Activated naive CD4-positive, alpha-beta T cell treated with anti-CD3 and anti-CD28 coated beads, Interleukin-2, amount 50 U/mL, for 72 hours (primary cell): ENCODE results near the gene FAM193A. TPM values are rescaled to one million over a fixed set of nuclear protein-coding genes. Genes with fewer than 3 reads are reported as not detected.
A peak's percentile ranks its signal among the peaks of the same experiment; 100 is the strongest.
"Not testable (repeated sequence)": the region's sequence is repeated elsewhere in the genome, so short reads cannot be mapped to it uniquely, and the experiment has no call there.

Source experiments
- ATAC-seq, 2 donors: fragments of 150-1000 bp; cut with Tn5 transposase; 2 replicates each; pipeline ENCODE4 v1.10.0; 2021; ENCODE audit warnings: mild to moderate bottlenecking in 2 of 2, moderate library complexity in 2 of 2
- DNase-seq, 2 donors: peaks; one replicate each; pipeline ENCODE4 v3.0.0; 2021 to 2022; ENCODE audit warnings: low spot score in 2 of 2
- H3K27ac Mint-ChIP-seq, 2 donors: one replicate each; pipeline ENCODE4 v1.8.0; 2022; ENCODE audit warnings: mild to moderate bottlenecking in 2 of 2, mixed read lengths in 2 of 2
- H3K36me3 Mint-ChIP-seq, 2 donors: one replicate each; pipeline ENCODE4 v1.8.0; 2022; ENCODE audit warnings: mixed read lengths in 2 of 2
- H3K9me3 Mint-ChIP-seq, 2 donors: one replicate each; pipeline ENCODE4 v1.8.0; 2022; ENCODE audit warnings: mixed read lengths in 2 of 2
- total RNA-seq, 2 donors: library from RNA; stranded (reverse); gene quantifications; one replicate each; pipeline ENCODE4 v1.2.3, GENCODE V29; 2022

Gene FAM193A
- total RNA-seq, 2 donors from 2014 or later: 31.0 to 32.4 TPM

DNA sequence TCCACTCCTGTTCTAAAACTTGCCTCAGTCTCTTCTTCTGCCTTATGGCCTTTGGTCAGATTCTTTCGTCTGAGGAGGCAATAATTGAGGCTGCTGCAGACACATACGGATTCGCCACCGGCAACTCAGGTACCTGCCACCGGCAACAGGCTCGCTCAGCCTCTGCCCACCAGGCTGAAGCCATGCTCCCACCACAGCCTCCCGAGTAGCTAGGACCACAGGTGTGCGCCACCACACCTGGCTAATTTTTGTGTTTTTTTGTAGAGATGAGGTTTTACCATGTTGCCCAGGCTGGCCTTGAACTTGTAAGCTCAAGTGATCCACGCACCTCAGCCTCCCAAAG is 193.1 kb downstream of the FAM193A start:
- peaks cover 7 to 18% of the 10 kb centered on the region in 2 donors for H3K36me3 Mint-ChIP-seq
- no peaks in the 10 kb centered on the region for H3K9me3 Mint-ChIP-seq
- no peak for DNase-seq
- no peak overlapping the region for H3K27ac Mint-ChIP-seq
- ATAC-seq: no peak

DNA sequence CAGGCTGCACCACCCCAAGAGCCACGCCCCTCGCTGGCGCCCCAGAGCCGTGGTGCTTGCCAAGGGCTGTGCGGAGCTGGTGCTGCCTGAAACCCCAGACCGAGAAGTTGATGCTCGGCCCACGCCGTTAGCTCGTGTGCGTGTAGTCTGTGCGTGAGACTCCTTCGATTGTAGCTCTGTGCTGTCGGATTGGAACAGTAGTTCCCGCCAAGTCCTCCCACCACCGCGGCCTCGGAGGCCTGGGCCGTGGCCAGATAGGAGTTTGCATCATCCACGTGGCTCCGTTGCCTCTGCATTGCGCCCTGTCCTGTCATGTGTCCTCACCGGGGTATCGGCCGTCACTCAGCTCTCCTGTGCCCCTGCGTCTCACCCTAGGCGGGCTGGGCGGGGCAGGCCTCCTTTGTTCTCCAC is 195.5 kb downstream of the FAM193A start:
- DNase-seq (peak in 1 of 2 donors; percentile 50), ATAC-seq (no peak)
- peaks cover 9 to 40% of the 10 kb centered on the region in 2 donors for H3K36me3 Mint-ChIP-seq
- H3K27ac Mint-ChIP-seq: no peak overlapping the region
- H3K9me3 Mint-ChIP-seq: peaks cover 5 to 14% of the 10 kb centered on the region in 2 donors

DNA sequence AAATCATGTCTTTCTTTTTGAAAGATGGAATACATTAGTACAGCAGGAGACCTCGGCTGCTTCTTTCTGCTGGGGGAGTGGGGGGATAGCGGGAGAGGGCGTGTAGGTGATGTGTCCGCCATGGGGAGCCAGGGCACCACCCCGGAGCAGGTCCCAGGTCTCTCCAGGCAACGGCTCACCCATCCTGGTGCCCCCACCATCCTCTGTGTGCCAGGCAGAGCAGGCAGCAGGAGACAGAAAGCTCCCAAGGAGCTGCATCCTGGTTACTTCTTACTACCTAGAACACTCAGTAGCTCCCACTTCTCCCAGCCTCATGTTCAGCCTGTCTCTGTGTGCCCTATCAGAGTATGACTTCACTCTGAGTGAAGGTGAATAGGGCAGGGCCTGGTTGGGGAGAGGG is 196.1 kb downstream of the FAM193A start:
- DNase-seq (peak in 1 of 2 donors; percentile 38), ATAC-seq (peak in 1 of 2 donors; percentile 29)
- Mint-ChIP-seq H3K9me3 (peaks cover 5 to 14% of the 10 kb centered on the region in 2 donors), H3K36me3 (peaks cover 9 to 40% of the 10 kb centered on the region in 2 donors), H3K27ac (peak overlapping the region; percentile 29 to 53)

DNA sequence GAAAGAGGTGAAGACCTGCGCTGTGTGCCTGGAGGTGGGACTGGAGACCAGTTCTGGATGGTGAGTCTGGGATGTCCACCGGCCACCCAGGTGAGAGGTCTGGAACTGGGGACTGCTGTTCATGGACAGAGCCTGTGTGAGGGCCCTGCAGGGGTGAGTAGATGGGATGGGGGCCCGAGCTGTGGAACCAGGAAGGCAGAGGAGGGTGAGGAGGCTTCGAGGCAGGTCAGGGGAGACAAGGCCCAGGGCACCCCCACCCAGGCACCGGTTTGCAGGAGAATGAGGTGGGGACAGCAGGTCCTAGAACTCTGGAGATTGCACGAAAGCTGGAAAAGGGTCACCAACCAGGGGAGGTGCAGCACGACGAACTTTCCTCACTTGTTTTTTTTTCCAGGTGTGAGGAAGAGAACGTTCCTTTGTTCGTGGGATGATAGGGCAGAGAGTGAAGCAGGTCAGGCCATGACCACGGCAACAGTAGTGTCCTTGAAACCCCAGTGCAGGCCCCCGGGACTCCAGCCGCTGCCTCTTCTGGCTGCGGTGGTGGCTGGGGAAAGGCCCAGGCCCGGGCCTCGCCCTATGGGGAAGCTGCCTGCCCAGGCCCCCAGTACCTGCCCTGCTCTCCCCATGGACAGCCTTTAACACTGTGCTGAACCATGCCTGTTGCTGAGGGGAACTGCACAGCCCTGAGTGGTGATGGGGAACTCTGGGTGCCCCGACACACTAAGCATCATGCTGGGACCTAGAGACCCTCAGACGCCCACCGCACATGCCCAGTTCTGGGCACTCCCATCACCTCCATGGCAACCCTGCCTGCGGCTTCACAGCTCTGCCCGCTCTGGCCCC is 196.8 kb downstream of the FAM193A start:
- peak in 1 of 2 donors; percentile 48 for DNase-seq
- Mint-ChIP-seq H3K9me3 (peaks cover 5 to 16% of the 10 kb centered on the region in 2 donors), H3K27ac (peak overlapping the region; percentile 29 to 75), H3K36me3 (peaks cover 9 to 43% of the 10 kb centered on the region in 2 donors)
- peak; percentile 9 to 24 for ATAC-seq

DNA sequence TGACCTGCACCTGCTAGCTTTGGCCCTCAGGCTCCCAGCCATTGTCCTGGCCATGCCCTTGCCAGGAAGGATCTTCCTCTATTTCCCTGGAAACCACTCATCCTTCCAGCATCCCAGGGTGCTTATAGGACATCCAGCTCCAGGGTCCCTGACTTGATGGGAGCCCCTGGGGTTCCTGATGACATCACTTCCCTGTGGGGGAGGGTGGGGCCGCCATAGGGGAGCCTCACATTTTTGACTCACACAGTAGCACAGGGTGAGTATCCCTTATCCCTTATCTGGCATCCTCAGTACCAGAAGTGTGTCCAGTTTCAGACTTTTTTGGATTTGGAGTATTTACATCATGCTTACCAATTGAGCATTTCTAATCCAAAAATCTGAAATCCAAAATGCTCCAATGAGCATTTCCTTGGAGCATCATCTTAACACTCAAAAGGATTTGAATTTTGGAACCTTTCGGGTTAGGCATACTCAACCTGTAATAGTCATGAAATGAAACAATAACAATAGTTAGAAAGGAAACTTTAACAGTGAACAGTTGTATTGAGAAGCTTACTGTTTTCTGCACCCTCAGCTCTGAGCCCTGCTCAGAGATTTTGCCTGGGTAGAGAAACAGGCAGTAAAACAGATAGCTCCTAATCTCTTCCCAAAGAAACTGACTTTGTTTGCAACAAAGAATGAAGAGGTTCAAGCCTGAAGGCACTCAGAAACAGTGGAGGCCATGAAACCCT is 197.6 kb downstream of the FAM193A start:
- Mint-ChIP-seq H3K9me3 (peaks cover 5 to 20% of the 10 kb centered on the region in 2 donors), H3K36me3 (peaks cover 9 to 46% of the 10 kb centered on the region in 2 donors), H3K27ac (peak overlapping the region in 1 of 2 donors; percentile 75)
- no peak for DNase-seq
- no peak for ATAC-seq

DNA sequence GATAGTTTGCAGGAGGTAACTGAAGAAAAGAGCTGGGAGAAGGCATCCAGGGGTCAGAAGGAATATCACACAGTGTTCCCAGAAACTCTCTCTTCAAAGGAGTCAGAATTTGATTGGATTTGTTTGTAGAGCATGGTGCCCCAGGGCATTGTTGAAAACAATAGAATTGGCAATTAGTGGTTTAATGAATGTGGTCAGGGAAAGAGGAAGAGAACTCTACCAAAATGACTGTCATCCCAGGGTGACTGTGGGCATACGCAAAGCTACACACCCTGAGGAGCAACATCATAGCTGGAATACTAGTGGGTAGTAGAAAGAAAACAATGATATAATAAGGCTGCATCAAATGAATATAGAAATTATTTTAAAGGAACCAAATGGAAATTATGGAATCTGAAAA is 198.2 kb downstream of the FAM193A start:
- Mint-ChIP-seq H3K27ac (no peak overlapping the region), H3K9me3 (peaks cover 5 to 20% of the 10 kb centered on the region in 2 donors), H3K36me3 (peaks cover 9 to 41% of the 10 kb centered on the region in 2 donors)
- DNase-seq (no peak), ATAC-seq (no peak)

DNA sequence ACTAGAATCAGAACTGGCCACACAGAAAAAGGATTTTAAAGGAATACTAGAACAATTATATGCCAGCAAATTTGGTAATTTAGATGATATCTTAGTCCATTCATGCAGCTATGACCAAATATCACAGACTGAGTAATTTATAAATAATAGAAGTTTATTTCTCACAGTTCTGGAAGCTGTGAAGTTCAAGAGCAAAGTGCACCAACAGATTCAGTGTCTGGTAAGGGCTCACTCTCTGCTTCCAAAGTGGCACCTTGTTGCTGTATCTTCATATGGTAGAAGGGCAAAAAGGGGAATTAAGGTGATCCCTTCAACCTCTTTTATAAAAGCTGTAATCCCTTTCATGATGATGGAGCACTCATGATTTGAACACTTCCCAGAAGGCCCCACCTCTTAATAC is 199.4 kb downstream of the FAM193A start:
- ATAC-seq (no peak), DNase-seq (no peak)
- Mint-ChIP-seq H3K36me3 (peaks cover 9 to 50% of the 10 kb centered on the region in 2 donors), H3K9me3 (peaks cover 5 to 20% of the 10 kb centered on the region in 2 donors), H3K27ac (no peak overlapping the region)

DNA sequence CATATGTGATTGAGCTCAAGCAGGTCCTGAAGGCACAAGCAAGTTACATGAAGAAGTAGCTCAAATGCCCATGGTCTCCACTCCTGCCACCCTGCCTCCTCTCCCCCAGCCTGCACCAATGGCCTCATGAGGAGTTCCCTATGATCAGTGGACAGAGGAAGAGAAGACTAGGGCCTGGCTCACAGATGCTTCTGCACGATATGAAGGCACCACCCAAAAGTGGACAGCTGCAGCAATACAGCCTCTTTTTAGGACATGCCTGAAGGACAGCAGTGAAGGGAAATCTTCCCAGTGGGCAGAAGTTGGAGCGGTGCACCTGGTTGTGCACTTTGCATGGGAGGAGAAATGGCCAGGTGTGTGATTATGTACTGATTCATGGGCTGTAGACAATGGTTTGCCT is 201.8 kb downstream of the FAM193A start:
- H3K27ac Mint-ChIP-seq: peak overlapping the region in 1 of 2 donors; percentile 7
- peak in 1 of 2 donors; percentile 50 for DNase-seq
- peaks cover 5 to 20% of the 10 kb centered on the region in 2 donors for H3K9me3 Mint-ChIP-seq
- H3K36me3 Mint-ChIP-seq: peaks cover 9 to 44% of the 10 kb centered on the region in 2 donors
- not testable (repeated sequence) for ATAC-seq

DNA sequence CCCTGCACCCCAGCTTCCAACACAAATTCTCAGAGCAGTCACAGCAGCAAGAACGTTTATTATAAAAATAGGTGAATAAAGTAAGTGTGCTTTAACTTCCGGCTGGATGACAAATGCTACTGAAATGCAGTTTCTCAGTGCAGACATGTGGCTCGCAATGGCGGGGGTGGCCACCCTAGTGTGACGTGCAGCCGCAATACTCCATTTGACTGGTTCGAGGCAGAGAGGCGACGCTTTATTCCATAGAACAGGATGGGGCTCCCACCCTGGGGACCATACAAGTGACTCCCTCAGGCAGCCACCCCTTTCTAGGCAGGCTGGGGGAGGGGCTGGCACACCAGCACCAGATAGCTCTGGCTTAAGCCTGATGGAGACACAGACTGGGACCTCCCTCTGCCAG is 205.2 kb downstream of the FAM193A start:
- Mint-ChIP-seq H3K36me3 (peaks cover 30 to 47% of the 10 kb centered on the region in 2 donors), H3K9me3 (peaks cover 0 to 8% of the 10 kb centered on the region in 2 donors), H3K27ac (peak overlapping the region in 1 of 2 donors; percentile 69)
- ATAC-seq: no peak
- no peak for DNase-seq

DNA sequence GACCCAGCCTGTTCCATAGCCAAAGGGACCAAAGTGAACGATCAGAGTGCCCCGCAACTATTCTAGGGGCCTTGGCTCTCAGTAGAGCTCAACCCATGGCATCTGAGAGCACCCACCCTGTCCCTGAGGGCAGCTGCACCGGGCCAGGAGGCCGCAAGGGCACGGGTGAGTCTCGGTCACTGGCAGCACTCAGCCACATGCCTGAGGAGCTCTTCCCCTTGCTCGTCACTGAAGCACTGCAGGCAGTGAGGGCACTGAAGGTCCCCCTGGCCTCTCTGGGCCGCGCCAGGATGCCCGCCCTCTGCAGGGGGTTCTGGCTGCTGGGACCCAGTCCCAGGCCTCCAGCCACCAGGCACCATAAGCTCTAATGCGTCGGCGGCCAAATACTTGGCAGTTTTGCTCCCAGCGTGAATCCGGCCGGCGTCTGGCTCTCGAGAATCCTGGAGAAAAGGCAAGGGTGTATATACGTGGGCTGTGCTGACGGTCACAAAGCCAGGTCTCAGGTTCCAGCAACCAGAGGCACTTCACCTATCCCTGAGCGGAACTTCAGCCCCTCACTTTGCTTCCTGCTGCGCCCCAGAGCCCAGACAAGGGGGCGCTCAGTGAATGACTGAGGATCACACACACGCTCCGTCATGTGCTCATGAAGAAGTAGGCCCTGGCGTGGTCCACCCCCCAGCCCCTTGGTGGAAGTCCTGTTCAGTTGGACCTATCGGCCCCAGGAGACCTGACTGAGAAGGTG is 205.8 kb downstream of the FAM193A start:
- Mint-ChIP-seq H3K9me3 (peaks cover 0 to 5% of the 10 kb centered on the region in 2 donors), H3K36me3 (peaks cover 36 to 50% of the 10 kb centered on the region in 2 donors), H3K27ac (peak overlapping the region in 1 of 2 donors; percentile 69)
- ATAC-seq: no peak
- DNase-seq: peak in 1 of 2 donors; percentile 54

DNA sequence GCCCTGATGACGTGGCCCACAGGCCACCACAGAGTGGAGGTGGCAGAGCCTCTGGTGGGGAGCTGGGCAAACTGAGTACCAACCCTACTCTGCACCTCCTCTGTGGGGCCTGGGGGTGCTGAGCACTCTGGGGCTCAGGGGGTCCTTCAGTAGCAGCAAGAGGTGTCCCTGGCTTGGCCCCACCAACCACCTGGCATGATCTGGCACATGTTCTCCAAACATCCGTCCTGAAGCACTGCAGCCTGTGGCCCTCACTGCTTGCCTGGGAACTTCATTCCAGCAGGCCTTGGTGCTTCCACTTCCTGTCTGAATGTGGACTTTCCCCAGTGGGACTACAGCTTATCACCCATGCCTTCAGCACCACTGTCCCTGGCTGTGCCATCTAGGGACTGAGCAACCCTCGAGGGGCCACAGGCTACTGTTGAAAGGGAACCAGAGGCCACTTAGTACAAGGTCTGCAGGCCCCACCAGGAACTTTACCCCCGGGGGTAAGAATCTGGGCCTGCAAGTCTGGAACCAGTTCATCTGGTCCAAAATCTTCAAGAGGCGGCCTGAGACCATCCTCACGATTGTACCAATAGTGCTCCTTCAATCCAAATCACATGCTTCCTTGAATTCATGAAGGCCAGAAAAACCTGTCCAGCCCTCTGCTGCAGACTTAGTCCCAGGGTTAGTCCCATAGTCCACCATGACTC is 206.5 kb downstream of the FAM193A start:
- ATAC-seq: no peak
- peak in 1 of 2 donors; percentile 53 for DNase-seq
- H3K9me3 Mint-ChIP-seq: peaks cover 0 to 5% of the 10 kb centered on the region in 2 donors
- peaks cover 42 to 57% of the 10 kb centered on the region in 2 donors for H3K36me3 Mint-ChIP-seq
- peak overlapping the region in 1 of 2 donors; percentile 90 for H3K27ac Mint-ChIP-seq

DNA sequence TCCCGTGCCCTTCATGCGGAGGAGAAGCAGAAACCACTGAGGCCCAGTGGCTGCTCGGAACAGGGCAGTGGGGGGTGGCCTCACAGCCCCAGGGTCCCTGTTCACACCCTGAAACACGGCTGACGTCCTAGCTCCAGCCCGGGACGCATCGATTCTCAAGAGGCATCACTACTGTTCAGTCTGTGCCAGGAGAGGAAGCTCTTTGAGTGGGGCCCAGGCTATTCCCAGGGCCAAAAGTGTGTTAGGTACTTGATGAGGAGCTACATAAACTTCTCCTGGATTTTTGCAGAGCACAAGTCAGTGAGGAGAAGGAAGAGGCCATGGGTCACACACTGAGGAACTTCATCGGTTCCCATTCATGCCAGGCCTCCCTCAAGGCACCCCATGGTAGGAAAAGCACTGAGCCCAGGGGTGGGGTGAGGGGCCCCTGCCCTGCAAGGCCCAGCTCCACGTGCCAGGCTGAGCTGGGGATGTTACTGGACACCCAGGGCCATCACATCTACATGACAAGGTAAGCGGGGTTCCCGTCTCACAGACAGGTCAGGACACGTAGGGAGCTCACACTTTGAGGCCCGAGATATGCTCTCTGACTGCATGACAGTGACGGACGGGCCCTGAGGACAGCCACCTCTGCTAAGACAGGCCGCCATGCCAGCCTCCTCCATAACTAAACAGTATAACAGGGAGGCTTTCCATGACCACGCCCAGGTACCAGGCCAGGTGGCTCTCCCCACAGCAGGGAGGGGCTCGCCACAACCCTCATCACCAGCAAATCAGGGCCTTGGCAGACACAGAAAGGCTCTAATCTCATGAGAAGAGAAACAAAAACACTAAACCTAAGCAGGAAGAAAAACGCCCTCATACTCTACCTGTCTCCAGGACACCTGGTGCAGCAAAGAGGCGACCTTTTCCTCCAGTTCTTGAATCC is 207.3 kb downstream of the FAM193A start:
- H3K27ac Mint-ChIP-seq: peak overlapping the region in 1 of 2 donors; percentile 90
- DNase-seq (peak in 1 of 2 donors; percentile 34), ATAC-seq (no peak)
- H3K36me3 Mint-ChIP-seq: peaks cover 43 to 52% of the 10 kb centered on the region in 2 donors
- H3K9me3 Mint-ChIP-seq: no peaks in the 10 kb centered on the region

DNA sequence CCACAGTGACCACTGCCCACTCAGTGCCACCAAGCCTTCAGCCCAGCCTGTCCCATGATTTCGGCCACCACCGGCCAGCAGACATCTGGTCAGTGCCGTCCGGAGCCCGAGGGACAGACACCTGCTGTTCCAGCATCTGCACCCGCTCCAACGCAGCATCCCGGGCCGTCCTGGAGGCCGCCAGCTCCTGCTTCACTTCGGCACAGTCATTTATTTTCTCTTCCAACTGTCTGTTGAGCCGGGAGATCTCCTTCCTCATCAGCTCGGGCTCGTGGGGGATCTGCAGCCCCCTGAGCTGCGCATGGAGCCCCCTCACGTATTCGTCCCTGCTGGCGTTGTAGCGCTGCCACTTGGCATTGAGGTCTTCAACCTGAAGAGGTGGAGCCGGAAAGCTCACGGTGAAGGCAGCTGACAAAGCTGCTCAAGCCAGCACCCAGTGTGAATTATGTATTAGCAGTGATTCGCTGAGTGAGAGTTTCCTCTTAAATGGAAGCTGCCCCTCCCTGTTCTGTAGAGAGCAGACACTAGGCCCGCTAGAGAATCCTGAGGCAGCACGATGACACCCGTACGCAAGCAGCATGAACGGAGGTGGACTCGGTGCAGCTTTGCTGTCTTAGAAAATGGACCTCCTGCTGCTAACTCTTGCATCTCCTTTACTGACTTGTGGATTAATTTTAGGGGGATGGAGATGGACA is 208.3 kb downstream of the FAM193A start:
- H3K27ac Mint-ChIP-seq: peak overlapping the region; percentile 90 to 91
- H3K9me3 Mint-ChIP-seq: no peaks in the 10 kb centered on the region
- ATAC-seq (no peak), DNase-seq (no peak)
- H3K36me3 Mint-ChIP-seq: peaks cover 43 to 49% of the 10 kb centered on the region in 2 donors

DNA sequence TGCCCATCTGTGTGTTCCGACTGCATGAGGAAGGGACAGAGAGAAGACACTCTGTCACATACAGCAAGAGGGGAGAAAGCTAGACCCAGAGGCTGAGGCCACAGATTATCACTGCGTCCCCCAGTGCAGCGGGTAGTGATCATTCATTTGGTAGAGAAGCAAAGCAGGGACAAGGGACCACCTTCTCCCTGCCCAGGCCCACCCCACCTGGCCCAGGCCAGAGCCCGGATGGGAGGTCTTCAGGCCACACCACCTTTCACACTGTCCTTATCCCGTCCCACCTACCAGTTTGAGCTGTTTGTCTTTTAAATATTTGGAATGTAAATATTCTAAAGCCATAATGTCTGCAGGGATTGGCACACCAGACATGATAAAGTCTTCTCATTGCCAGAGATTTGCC is 209.1 kb downstream of the FAM193A start:
- DNase-seq: no peak
- no peak for ATAC-seq
- Mint-ChIP-seq H3K9me3 (no peaks in the 10 kb centered on the region), H3K36me3 (peaks cover 43% of the 10 kb centered on the region in 2 donors), H3K27ac (peak overlapping the region; percentile 76 to 91)
